ENCODE data around the gene TSHZ2.

The TSHZ2 gene

GRCh38 chr20:53381568-53382262 is 409.6 kb downstream of the TSHZ2 start:
- DNase-seq (ENCODE audit: low read depth in 2 of 2) = no peak

- no peak for DNase-seq (ENCODE audit: low read depth in 2 of 2)
Observed at GRCh38 chr20:53382263-53382844, 410.2 kb downstream of the TSHZ2 start.

- DNase-seq (ENCODE audit: low read depth in 2 of 2) = no peak
Observed at GRCh38 chr20:53383916-53384315, 411.8 kb downstream of the TSHZ2 start.

- DNase-seq (ENCODE audit: low read depth in 2 of 2) = no peak
Observed at GRCh38 chr20:53384392-53384791, 412.2 kb downstream of the TSHZ2 start.

GRCh38 chr20:53385941-53386767 is 414.0 kb downstream of the TSHZ2 start:
- DNase-seq (ENCODE audit: low read depth in 2 of 2) = no peak

- DNase-seq (ENCODE audit: low read depth in 2 of 2) = no peak
Observed at GRCh38 chr20:53387983-53388675, 416.0 kb downstream of the TSHZ2 start.

- DNase-seq (ENCODE audit: low read depth in 2 of 2) = no peak
Observed at GRCh38 chr20:53389516-53390300, 417.6 kb downstream of the TSHZ2 start.

GRCh38 chr20:53390770-53391169 is 418.6 kb downstream of the TSHZ2 start:
- no peak for DNase-seq (ENCODE audit: low read depth in 2 of 2)

GRCh38 chr20:53394433-53394832 is 422.3 kb downstream of the TSHZ2 start:
- DNase-seq (ENCODE audit: low read depth in 2 of 2) = no peak

GRCh38 chr20:53395188-53395923 is 423.2 kb downstream of the TSHZ2 start:
- DNase-seq (ENCODE audit: low read depth in 2 of 2) = no peak

- no peak for DNase-seq (ENCODE audit: low read depth in 2 of 2)
Observed at GRCh38 chr20:53399083-53399482, 426.9 kb downstream of the TSHZ2 start.

- no peak for DNase-seq (ENCODE audit: low read depth in 2 of 2)
Observed at GRCh38 chr20:53399592-53400335, 427.6 kb downstream of the TSHZ2 start.

GRCh38 chr20:53402233-53403005 is 430.3 kb downstream of the TSHZ2 start:
- DNase-seq (ENCODE audit: low read depth in 2 of 2) = no peak

- DNase-seq (ENCODE audit: low read depth in 2 of 2) = no peak
Observed at GRCh38 chr20:53403029-53403428, 430.9 kb downstream of the TSHZ2 start.

- DNase-seq (ENCODE audit: low read depth in 2 of 2) = no peak
Observed at GRCh38 chr20:53405139-53405538, 433.0 kb downstream of the TSHZ2 start.

- no peak for DNase-seq (ENCODE audit: low read depth in 2 of 2)
Observed at GRCh38 chr20:53406580-53406979, 434.4 kb downstream of the TSHZ2 start.

- no peak for DNase-seq (ENCODE audit: low read depth in 2 of 2)
Observed at GRCh38 chr20:53408691-53409446, 436.7 kb downstream of the TSHZ2 start.

GRCh38 chr20:53409447-53409717 is 437.2 kb downstream of the TSHZ2 start:
- DNase-seq (ENCODE audit: low read depth in 2 of 2) = no peak

- no peak for DNase-seq (ENCODE audit: low read depth in 2 of 2)
Observed at GRCh38 chr20:53411129-53411528, 439.0 kb downstream of the TSHZ2 start.
